NOMO-1 treated with DMSO at 0.1 percent for 48 hours (cell line): ENCODE results near the gene COX6B2.
"Not testable (repeated sequence)": the region's sequence is repeated elsewhere in the genome, so short reads cannot be mapped to it uniquely, and the experiment has no call there.

Experiments used
- DNase-seq: peaks from one replicate; lab custom pipeline; 2025; ENCODE audit not compliant: unreplicated experiment; lab: John Stamatoyannopoulos, UW

Gene COX6B2

GRCh38 chr19:55345101-55345817, 9.3 kb downstream of the COX6B2 start:
- no peak for DNase-seq

DNA sequence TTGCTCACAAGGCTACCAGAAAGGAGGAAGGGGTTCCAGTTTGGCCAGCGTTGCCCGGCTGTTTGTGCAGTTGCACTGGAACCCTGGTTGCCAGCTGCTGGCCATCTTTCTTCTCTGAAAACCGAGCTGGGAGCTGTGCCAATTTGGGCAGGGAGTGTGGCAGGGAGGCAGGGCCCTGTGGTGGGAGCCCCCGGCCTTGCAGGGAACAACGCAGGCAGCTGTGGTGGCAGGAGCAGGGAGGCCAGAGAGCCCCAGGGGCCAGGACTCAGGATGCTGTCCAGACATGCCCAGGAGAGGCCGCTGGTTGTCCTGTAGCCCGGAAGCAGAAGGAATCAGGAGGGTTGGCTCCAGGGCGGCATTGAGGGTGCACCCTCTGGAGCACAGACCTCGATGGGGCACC, 10.1 kb downstream of the COX6B2 start:
- no peak for DNase-seq

DNA sequence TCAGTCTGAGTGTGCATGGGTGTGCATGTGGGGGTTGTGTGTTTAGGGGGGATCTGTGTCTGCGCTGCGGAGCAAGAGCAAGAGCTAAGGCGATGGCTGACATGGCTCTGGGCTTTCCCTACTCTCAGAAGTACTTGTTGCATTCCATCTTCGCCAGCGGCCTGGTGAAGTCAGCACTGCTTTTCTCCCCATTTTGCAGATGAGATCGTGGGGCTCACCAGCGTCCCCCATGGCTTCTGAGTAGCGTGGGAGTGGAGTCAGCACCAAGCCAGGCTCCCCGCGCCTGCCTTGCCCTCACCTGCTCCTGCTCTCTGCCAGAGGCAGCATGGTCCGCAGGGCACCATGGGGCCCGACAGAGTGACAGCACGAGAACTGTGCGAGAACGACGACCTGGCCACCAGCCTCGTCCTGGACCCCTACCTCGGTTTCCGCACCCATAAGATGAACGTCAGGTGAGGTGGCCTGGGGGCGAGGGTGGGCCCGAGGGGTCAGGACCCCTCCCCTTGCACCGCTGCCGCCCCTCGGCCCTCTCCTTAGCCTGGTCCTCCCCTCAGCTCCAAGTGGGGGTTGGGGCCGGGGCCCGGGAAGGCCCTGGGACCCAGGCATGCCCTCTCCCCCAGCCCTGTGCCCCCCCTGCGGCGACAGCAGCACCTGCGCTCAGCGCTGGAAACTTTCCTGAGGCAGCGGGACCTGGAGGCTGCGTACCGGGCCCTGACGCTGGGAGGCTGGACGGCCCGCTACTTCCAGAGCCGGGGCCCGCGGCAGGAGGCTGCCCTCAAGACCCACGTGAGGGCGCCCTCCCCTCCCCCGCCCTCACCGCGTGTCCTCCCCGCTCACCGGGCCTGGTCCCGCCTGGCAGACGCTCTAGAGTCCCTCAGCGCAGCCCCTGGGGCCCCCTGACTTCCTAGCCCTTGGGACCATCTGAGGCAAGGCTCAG, 12.7 kb downstream of the COX6B2 start:
- DNase-seq: no peak

GRCh38 chr19:55341171-55341588, 13.3 kb downstream of the COX6B2 start:
- peak; percentile 21 for DNase-seq

DNA sequence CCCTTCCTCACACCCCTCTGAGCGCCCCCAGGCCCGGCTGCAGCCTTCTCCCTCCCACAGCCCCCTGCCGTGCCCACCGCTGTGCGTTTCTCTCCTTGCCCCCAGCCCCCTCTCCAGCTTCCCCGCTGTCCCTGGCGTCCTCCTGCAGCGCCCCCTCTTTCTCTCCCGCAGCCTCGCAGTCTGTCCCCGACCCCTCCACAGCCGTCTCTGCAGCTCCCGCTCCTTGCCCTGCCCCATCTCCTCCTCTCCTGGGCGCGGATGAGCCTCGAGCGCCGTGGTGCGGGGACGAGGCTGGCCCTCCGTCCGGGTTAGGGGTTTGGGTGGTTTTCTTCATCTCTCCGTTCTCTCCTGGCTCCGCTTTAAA, 13.8 kb downstream of the COX6B2 start:
- DNase-seq: peak; percentile 14

DNA sequence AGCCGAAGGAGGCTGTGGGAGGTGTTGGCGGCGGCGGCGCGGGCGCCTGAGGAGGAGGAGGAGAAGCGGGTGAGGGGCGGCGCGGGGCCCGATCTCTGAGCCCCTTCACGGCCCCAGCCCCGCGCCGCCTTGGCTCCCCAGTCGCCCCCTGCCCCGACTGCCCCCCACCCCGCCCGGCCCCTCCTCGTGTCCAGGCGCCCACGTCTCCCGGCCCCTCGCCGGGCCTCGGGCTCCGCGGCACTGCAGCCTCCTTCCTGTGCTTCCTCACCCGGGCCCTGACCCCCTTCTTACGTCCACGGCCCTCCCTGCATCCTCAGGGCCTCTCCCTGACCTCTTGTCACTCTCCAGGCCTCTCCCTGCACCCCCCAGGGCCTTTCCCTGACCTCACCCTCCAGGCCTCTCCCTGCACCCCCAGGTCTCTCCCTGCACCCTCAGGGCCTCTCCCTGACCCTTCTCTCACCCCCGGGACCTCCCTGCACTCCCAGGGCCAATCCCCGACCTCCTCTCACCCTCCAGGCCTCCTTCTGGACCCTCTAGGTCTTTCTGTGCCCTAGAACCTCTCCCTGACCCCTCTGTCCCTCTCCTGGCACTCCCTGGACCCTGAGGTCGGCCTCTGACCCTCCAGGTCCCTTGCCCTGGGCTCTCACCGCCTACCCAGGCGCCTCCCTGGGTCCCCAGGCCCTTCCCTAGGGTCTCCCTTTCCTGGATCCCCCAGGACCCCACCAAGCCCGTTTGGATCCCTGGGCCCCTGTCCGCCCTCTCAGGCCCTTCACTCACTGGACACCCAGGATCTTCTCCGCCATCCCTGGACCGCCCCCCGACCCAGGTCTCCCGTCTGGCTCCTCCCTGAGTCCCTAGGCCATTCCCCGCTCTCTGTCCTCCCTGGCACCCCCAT, 14.4 kb downstream of the COX6B2 start:
- no peak for DNase-seq

GRCh38 chr19:55339105-55339888, 15.2 kb downstream of the COX6B2 start, which contains the start of gene KMT5C:
KMT5C (plus strand) TSS chr19:55339876; CDS start chr19:55341937, 2,061 bp downstream.
- peak; percentile 100 for DNase-seq

- DNase-seq: no peak
Observed at GRCh38 chr19:55336101-55336500, 18.4 kb downstream of the COX6B2 start.

DNA sequence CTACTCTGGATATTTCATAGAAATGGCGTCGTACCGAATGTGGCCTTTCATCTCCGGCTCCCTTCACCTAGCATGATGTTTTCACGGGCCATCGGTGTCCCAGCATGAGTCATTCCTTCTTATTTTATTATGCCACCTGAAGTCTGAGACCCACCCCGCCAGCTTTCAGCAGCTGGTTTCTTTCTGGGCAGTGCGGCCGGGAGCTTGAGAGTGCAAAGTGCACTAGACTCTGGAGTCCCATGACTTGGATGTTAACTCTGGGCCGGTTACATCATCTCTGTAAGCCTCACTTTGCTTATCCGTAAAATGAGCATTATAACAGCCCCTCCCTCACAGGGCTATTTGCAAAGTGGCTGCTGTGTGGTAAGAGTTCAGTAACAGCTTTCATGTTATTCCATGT, 20.6 kb downstream of the COX6B2 start:
- no peak for DNase-seq

DNA sequence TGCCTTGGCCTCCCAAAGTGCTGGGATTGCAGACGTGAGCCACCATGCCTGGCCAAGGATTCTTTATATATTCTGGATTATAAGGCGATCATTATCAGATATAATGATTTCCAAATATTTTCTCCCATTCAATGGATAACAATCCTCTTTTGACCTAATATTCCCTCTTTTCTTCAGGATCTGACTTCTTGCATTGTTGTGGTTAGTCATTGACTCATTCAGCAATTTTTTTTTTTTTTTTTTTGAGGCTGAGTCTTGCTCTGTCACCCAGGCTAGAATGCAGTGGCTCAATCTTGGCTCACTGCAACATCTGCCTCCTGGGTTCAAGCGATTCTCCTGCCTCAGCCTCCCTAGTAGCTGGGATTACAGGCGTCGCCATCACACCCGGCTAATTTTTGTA, 24.7 kb downstream of the COX6B2 start:
- DNase-seq: not testable (repeated sequence)

DNA sequence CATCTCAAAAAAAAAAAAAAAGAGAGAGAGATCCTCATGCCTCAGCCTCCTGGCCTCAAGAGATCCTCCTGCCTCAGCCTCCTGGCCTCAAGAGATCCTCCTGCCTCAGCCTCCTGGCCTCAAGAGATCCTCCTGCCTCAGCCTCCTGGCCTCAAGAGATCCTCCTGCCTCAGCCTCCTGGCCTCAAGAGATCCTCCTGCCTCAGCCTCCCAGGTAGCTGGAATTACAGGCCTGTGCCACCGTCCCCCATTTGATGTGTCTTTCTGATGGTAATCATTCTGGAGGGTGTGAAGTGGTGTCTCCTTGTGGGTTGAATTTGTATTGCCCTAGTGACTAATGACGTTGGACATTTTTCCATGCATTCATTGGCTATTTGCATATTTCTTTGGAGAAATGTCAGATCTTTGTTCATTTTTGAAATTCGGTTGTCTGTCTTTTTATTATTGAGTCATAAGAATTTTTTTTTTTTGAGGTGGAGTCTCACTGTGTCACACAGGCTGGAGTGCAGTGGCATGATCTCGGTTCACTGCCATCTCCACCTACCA, 25.7 kb downstream of the COX6B2 start:
- DNase-seq: not testable (repeated sequence)

- peak; percentile 36 for DNase-seq
Observed at GRCh38 chr19:55325172-55325571, 29.3 kb downstream of the COX6B2 start, which contains the start of gene TMEM150B. TMEM150B (minus strand) TSS chr19:55325341; CDS start chr19:55321036, 4,305 bp downstream.

- DNase-seq: no peak
Observed at GRCh38 chr19:55324662-55325061, 29.9 kb downstream of the COX6B2 start.

DNA sequence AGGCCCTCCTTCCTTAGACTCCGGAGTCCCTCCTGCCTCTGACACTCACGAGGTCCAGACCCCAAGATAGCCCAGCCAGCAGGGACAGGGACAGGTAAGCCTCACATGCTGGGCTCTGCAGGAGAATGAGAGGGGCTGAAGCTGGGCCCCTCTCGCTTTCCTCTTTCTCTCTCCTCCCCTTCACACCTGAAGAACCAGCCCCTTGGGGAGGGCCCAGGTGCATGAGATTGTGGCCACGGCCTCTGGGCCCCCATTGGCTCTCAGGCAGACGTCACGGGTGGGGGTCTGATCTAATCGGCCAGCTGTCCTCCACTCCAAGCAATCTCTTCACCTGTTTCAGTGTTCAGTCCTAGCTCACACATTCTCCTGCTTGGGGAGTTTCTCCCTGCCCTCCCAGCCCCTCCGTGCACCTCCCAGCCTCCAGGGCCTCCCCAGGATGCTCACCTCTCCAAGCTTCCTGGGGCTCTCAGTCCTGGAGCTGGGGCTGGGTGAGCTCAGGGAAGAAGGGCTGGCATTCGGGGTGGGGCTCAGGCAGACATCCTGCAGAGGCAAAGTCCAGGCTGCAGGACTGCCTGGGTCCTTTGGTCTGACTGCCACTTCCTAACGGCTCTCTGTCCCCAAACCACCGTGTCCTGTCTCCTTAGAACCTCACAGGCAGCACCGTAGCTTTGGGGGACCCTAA, 32.2 kb downstream of the COX6B2 start:
- no peak for DNase-seq

- no peak for DNase-seq
Observed at GRCh38 chr19:55321466-55322137, 32.9 kb downstream of the COX6B2 start.

GRCh38 chr19:55320844-55321419, 33.6 kb downstream of the COX6B2 start:
- no peak for DNase-seq

- DNase-seq: no peak
Observed at GRCh38 chr19:55319785-55320184, 34.7 kb downstream of the COX6B2 start.

DNA sequence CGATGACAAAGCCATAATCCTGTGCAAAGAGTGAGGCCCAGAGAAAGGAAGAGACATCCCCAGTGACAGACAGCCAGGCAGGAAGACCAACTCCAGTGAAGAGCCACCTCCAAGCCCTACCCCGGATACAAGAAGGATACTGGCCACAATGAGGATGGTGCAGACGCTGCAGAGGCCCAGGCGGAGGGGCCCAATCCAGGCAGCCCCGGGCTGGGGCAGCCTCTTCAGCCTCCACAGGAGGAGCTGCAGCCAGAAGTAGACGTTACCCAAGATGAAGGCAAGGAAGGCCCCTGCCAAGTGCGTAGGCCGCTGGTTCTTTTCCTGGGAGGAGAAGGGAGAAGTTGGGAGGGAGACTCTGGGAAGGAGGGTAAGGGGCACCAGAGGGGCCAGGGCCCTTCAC, 37.9 kb downstream of the COX6B2 start:
- no peak for DNase-seq
